ENCODE results near the gene SIL1.
"Not testable (repeated sequence)": the region's sequence is repeated elsewhere in the genome, so short reads cannot be mapped to it uniquely, and the experiment has no call there.

SIL1 gene

DNA sequence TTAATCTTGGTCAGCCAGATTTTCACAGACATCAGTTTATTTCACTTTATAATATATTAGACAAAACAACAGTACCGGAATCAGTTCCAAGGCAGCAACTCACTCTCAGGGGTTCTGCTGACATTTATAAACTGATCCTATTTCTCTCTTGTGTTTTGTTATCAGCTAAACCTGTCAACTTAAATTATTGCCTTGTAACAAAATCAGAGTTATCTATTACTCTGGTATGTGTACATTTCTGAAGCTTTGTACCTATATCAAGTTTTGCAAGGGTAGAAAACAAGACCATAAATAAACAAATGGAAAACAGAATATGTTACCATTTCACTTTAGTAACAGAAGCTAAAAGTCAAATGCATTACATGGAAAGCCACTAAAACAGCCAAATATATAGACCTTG is 122.1 kb downstream of the SIL1 start:
- no peak for DNase-seq (ENCODE audit: low read depth in 2 of 2)
- no peak overlapping the region for H3K4me3 ChIP-seq (replicated peaks in 1 of 2; ENCODE audit: low read depth in 2 of 2, low read length in 2 of 2)
- TF ChIP-seq, protein P1, sequence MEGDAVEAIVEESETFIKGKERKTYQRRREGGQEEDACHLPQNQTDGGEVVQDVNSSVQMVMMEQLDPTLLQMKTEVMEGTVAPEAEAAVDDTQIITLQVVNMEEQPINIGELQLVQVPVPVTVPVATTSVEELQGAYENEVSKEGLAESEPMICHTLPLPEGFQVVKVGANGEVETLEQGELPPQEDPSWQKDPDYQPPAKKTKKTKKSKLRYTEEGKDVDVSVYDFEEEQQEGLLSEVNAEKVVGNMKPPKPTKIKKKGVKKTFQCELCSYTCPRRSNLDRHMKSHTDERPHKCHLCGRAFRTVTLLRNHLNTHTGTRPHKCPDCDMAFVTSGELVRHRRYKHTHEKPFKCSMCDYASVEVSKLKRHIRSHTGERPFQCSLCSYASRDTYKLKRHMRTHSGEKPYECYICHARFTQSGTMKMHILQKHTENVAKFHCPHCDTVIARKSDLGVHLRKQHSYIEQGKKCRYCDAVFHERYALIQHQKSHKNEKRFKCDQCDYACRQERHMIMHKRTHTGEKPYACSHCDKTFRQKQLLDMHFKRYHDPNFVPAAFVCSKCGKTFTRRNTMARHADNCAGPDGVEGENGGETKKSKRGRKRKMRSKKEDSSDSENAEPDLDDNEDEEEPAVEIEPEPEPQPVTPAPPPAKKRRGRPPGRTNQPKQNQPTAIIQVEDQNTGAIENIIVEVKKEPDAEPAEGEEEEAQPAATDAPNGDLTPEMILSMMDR (IDR thresholded peaks at IDR 0.05; ENCODE audit: low read depth, low read length), result no peak

DNA sequence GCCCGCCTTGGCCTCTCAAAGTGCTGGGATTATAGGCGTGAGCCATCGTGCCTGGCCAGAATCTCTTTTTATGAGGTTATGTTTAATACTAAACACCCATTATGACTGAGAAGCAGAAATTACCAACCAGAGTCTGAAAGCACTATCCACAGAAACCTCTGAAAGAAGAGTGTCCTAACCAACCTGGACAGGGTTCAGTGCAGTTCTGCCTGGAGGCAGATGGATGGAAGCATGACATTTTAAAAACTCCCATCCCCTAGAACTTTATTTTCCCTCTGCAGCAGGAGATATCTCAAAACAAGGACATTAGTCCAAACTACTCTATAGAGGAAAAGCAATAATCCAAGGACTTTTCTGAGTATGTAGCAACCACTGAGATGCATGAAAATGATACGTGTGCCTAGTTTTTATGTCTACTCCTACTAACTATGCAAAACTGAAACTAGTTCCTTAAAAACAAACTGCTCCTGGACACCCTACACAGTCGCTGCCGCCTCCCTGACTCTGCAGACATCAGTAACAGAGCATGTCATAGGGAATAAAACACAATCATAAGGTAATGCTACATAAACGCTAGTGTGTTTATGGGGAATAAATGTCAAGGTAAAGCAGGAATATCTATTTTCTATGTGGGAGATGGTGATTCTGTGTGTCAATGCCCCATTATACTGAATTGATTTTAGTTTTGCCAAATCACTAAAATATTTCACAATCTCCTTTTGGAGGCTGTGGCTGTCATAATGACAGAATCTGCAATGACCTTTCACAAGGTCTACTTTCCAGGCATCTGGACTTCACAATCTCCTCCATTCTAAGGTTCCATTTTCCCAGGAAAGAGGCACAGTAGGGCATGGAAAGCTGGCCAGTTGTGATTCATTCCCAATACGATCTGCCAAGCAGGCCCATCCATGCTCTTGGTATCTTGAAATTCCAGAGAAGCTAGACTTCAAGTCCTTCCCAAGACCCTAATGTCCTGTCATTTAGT is 122.8 kb downstream of the SIL1 start:
- H3K4me3 ChIP-seq (replicated peaks in 1 of 2; ENCODE audit: low read depth in 2 of 2, low read length in 2 of 2), result no peak overlapping the region
- TF ChIP-seq, protein P1 (IDR thresholded peaks at IDR 0.05; ENCODE audit: low read depth, low read length), result no peak
- DNase-seq (ENCODE audit: low read depth in 2 of 2), result no peak

GRCh38 chr5:139073956-139074355 is 124.2 kb downstream of the SIL1 start:
- not testable (repeated sequence) for H3K4me3 ChIP-seq (replicated peaks in 1 of 2; ENCODE audit: low read depth in 2 of 2, low read length in 2 of 2)
- peak in 1 of 2 donors; percentile 9 for DNase-seq (ENCODE audit: low read depth in 2 of 2)

- no peak for DNase-seq (ENCODE audit: low read depth in 2 of 2)
- H3K4me3 ChIP-seq (replicated peaks in 1 of 2; ENCODE audit: low read depth in 2 of 2, low read length in 2 of 2), result no peak overlapping the region
- TF ChIP-seq, protein P1 (IDR thresholded peaks at IDR 0.05; ENCODE audit: low read depth, low read length), result no peak
Measured at GRCh38 chr5:139068494-139069151, 129.5 kb downstream of the SIL1 start.

- DNase-seq (ENCODE audit: low read depth in 2 of 2), result no peak
- no peak overlapping the region for H3K4me3 ChIP-seq (replicated peaks in 1 of 2; ENCODE audit: low read depth in 2 of 2, low read length in 2 of 2)
- TF ChIP-seq, protein P1 (IDR thresholded peaks at IDR 0.05; ENCODE audit: low read depth, low read length), result no peak
Measured at GRCh38 chr5:139068060-139068459, 130.1 kb downstream of the SIL1 start.

DNA sequence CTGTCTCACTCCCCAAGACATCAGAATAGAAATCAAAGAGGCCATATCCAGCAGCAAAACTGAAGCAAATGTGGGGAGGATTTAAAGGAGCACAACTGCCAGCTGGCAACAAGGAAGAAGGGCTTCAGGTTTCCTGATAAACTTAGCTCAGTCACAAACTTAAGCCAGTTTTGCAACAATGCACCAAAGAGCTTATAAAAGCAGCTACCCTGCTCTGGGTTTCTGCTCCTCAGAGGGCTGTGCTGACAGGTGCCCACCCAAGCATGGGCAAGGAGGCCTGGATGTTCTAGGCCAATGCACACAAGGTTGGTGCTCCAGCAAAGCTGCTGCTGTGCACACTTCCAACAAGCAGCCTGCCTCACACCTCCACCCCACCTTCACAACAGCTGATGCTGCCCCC is 132.9 kb downstream of the SIL1 start:
- H3K4me3 ChIP-seq (replicated peaks in 1 of 2; ENCODE audit: low read depth in 2 of 2, low read length in 2 of 2), result no peak overlapping the region
- peak in 1 of 2 donors; percentile 66 for DNase-seq (ENCODE audit: low read depth in 2 of 2)

More for the DNA sequence above, 132.9 kb downstream of the SIL1 start:
- TF ChIP-seq, protein P1 (IDR thresholded peaks at IDR 0.05; ENCODE audit: low read depth, low read length), result no peak
